H9 (cell line): Measurements from ENCODE around the gene GTF3A. TPM values are rescaled to one million over a fixed set of nuclear protein-coding genes. Genes with fewer than 3 reads are reported as not detected.

ENCODE experiments used
- DNase-seq: peaks from one replicate; pipeline ENCODE4 v3.0.0-alpha.2; 2017
- H2AFZ ChIP-seq: one replicate; pipeline ENCODE4 v1.6.1; 2013; ENCODE audit warnings: mild to moderate bottlenecking, low read length, control low read depth, moderate library complexity
- H2AK5ac ChIP-seq: 2 replicates; pipeline ENCODE4 v1.6.1; 2013; ENCODE audit warnings: low read length, control low read depth, mixed read lengths; ENCODE audit not compliant: insufficient read length
- H2BK120ac ChIP-seq: one replicate; pipeline ENCODE4 v1.6.1; 2013; ENCODE audit warnings: low read depth, mild to moderate bottlenecking, low read length, control low read depth, inconsistent platforms; ENCODE audit not compliant: poor library complexity, severe bottlenecking
- H2BK12ac ChIP-seq: 2 replicates; pipeline ENCODE4 v1.6.1; 2013; ENCODE audit warnings: low read length, control low read depth, mixed read lengths, low read depth; ENCODE audit not compliant: insufficient read length
- H2BK15ac ChIP-seq: 2 replicates; pipeline ENCODE4 v1.6.1; 2013; ENCODE audit warnings: low read depth, low read length, control low read depth
- H2BK20ac ChIP-seq: one replicate; pipeline ENCODE4 v1.6.1; 2013; ENCODE audit warnings: low read depth, mild to moderate bottlenecking, low read length, control low read depth, inconsistent platforms; ENCODE audit not compliant: poor library complexity, severe bottlenecking
- H2BK5ac ChIP-seq: 2 replicates; pipeline ENCODE4 v1.6.1; 2013; ENCODE audit warnings: low read length, control low read depth, mixed read lengths; ENCODE audit not compliant: insufficient read length
- H3K14ac ChIP-seq: 2 replicates; pipeline ENCODE4 v1.6.1; 2013; ENCODE audit warnings: low read length, control low read depth; ENCODE audit not compliant: insufficient read depth
- H3K18ac ChIP-seq: 2 replicates; pipeline ENCODE4 v1.6.1; 2013; ENCODE audit warnings: low read depth, mild to moderate bottlenecking, mixed read lengths, low read length, control low read depth; ENCODE audit not compliant: insufficient read length
- H3K23ac ChIP-seq: 2 replicates; pipeline ENCODE4 v1.6.1; 2013; ENCODE audit warnings: low read length, control low read depth, mixed read lengths, low read depth; ENCODE audit not compliant: insufficient read length
- H3K23me2 ChIP-seq: 2 replicates; pipeline ENCODE4 v1.6.1; 2013; ENCODE audit warnings: low read depth, mild to moderate bottlenecking, mixed read lengths, low read length, control low read depth; ENCODE audit not compliant: insufficient read length, poor library complexity, severe bottlenecking
- H3K27ac ChIP-seq: 2 replicates; pipeline ENCODE4 v1.5.1; 2013; ENCODE audit warnings: low read length, control low read depth, mixed read lengths, low read depth; ENCODE audit not compliant: insufficient read length
- H3K27me3 ChIP-seq: 2 replicates; pipeline ENCODE4 v1.6.1; 2013; ENCODE audit warnings: low read length, control low read depth, inconsistent platforms; ENCODE audit not compliant: insufficient read depth
- H3K4ac ChIP-seq: 2 replicates; pipeline ENCODE4 v1.6.1; 2013; ENCODE audit warnings: low read depth, mild to moderate bottlenecking, control low read depth, inconsistent platforms, low read length, moderate library complexity
- H3K4me1 ChIP-seq: 2 replicates; pipeline ENCODE4 v1.6.1; 2013; ENCODE audit warnings: low read length, control low read depth, inconsistent platforms; ENCODE audit not compliant: insufficient read depth
- H3K4me2 ChIP-seq: 2 replicates; pipeline ENCODE4 v1.6.1; 2013; ENCODE audit warnings: low read length, control low read depth, mixed read lengths; ENCODE audit not compliant: insufficient read length, insufficient read depth
- H3K56ac ChIP-seq: 2 replicates; pipeline ENCODE4 v1.6.1; 2013; ENCODE audit warnings: low read depth, mild to moderate bottlenecking, mixed read lengths, low read length, control low read depth; ENCODE audit not compliant: insufficient read length
- H3K79me1 ChIP-seq: 2 replicates; pipeline ENCODE4 v1.6.1; 2013; ENCODE audit warnings: low read depth, mild to moderate bottlenecking, moderate library complexity, low read length, control low read depth, inconsistent platforms; ENCODE audit not compliant: insufficient read depth, poor library complexity, severe bottlenecking
- H3K79me2 ChIP-seq: 2 replicates; pipeline ENCODE4 v1.6.1; 2013; ENCODE audit warnings: low read length, control low read depth, inconsistent platforms; ENCODE audit not compliant: insufficient read depth
- H3K9ac ChIP-seq: 2 replicates; pipeline ENCODE4 v1.6.1; 2013; ENCODE audit warnings: low read length, control low read depth, mixed read lengths; ENCODE audit not compliant: insufficient read length; ENCODE audit errors: extremely low read depth
- H3K9me3 ChIP-seq: one replicate; pipeline ENCODE4 v1.6.1; 2013; ENCODE audit warnings: low read depth, low read length, inconsistent platforms; ENCODE audit not compliant: control insufficient read depth
- H3T11ph ChIP-seq: one replicate; pipeline ENCODE4 v1.6.1; 2013; ENCODE audit warnings: mild to moderate bottlenecking, low read length, control low read depth, inconsistent platforms
- H4K20me1 ChIP-seq: one replicate; pipeline ENCODE4 v1.6.1; 2013; ENCODE audit not compliant: control insufficient read depth, insufficient read length, insufficient read depth
- H4K5ac ChIP-seq: 2 replicates; pipeline ENCODE4 v1.6.1; 2013; ENCODE audit warnings: low read depth, mild to moderate bottlenecking, mixed read lengths, low read length, control low read depth; ENCODE audit not compliant: insufficient read length
- H4K8ac ChIP-seq: replicated peaks from 2 replicates; pipeline ENCODE4 v1.6.1; 2013; ENCODE audit warnings: low read length, control low read depth, mixed read lengths, low read depth; ENCODE audit not compliant: insufficient read length
- H4K91ac ChIP-seq: 2 replicates; pipeline ENCODE4 v1.6.1; 2013; ENCODE audit warnings: low read depth, mild to moderate bottlenecking, moderate library complexity, mixed read lengths, low read length, control low read depth; ENCODE audit not compliant: insufficient read length
- H3K27ac Mint-ChIP-seq, 3 experiments: 2 replicates in 2 of 3; 3 replicates in 1 of 3; pipeline ENCODE4 v1.8.0; 2020 to 2021; ENCODE audit warnings: mixed read lengths in 3 of 3, mild to moderate bottlenecking in 1 of 3, moderate library complexity in 1 of 3
- H3K27me3 Mint-ChIP-seq: 2 replicates; pipeline ENCODE4 v1.8.0; 2021; ENCODE audit warnings: low read depth, mild to moderate bottlenecking, moderate library complexity, mixed read lengths
- H3K36me3 Mint-ChIP-seq, 3 experiments: 2 replicates in 2 of 3; 3 replicates in 1 of 3; pipeline ENCODE4 v1.8.0; 2020 to 2021; ENCODE audit warnings: low read depth in 3 of 3, mixed read lengths in 3 of 3; ENCODE audit not compliant: insufficient read depth in 1 of 3
- H3K4me1 Mint-ChIP-seq, 2 experiments: 2 replicates each; pipeline ENCODE4 v1.8.0; 2020; ENCODE audit warnings: mixed read lengths in 2 of 2
- H3K4me3 Mint-ChIP-seq, 2 experiments: 2 replicates in 1 of 2; 3 replicates in 1 of 2; pipeline ENCODE4 v1.8.0; 2020 to 2021; ENCODE audit warnings: mild to moderate bottlenecking in 2 of 2, mixed read lengths in 2 of 2, moderate library complexity in 1 of 2
- H3K9me3 Mint-ChIP-seq, 2 experiments: 2 replicates in 1 of 2; 3 replicates in 1 of 2; pipeline ENCODE4 v1.8.0; 2020; ENCODE audit warnings: mild to moderate bottlenecking in 2 of 2, mixed read lengths in 2 of 2, moderate library complexity in 1 of 2
- WGBS: extraction: QIAGEN DNeasy Blood & Tissue Kit; methylation state at CpG from one replicate; pipeline ENCODE4 v1.1.7; 2013; ENCODE audit warnings: missing lambda C conversion rate, low lambda C conversion rate, mixed read lengths; ENCODE audit not compliant: insufficient read length; ENCODE audit errors: extremely low coverage; 5-methylcytosine and 5-hydroxymethylcytosine counted together
- total RNA-seq: library from RNA; stranded (reverse); gene quantifications from 2 replicates; pipeline ENCODE4 v1.2.1, GENCODE V29; 2021
- TF ChIP-seq, protein P1 (sequence below): fragments of 200-600 bp; sonication (generic); conservative IDR thresholded peaks from 3 replicates; pipeline ENCODE4 v1.8.0; 2021; ENCODE audit warnings: antibody characterized with exemption, mild to moderate bottlenecking

The GTF3A gene
- total RNA-seq, 1 experiment from 2014 or later: 70.0 TPM

DNA sequence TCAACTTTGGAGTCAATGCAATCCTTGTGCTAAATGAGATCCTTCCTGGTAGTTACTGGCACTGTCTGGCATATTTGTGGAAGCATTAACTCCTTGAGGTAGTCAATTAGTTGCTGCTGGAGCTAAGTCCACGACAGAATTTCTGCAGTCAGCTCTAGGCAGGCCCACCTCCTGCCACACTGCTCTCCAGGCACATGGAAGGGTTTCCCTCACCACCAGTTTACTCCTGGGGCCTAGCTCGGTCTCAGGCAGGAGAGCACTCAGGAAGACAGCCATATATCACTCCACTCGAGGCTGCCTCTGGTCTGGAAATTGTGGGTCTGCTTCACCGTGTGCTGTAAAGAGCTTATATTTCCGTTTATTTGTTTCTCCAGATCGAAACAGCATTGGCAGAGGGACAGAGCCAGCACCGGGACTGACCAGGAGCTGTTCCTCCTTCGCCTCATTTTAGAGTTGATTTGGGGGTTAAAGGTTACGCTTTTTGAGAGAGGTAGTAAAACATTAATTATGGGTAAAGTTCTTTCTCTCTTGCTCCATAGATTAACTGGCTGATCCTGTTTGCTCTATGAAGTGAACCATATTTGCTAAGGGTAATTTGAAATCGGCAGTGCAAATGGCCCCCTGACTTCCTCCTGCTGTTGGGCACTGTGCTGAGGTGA lies 20.6 kb upstream of the GTF3A start:
- Histone ChIP-seq H3K4me2 (no peak overlapping the region), H3K56ac (no peak overlapping the region), H2AK5ac (no peak overlapping the region), H3K79me2 (no peaks in the 10 kb centered on the region), H3K4me1 (peaks cover 9% of the 10 kb centered on the region; the same call in 1 of the 2 replicates), H3K4ac (no peak overlapping the region), H3K27me3 (no peaks in the 10 kb centered on the region), H3K79me1 (no peaks in the 10 kb centered on the region), H3K18ac (no peak overlapping the region), H4K20me1 (no peaks in the 10 kb centered on the region), H3K9ac (no peak overlapping the region), H2AFZ (no peak overlapping the region), H3K14ac (no peak overlapping the region), H4K5ac (no peak overlapping the region), H2BK20ac (no peak overlapping the region), H3K9me3 (no peaks in the 10 kb centered on the region), H2BK15ac (no peak overlapping the region), H2BK12ac (no peak overlapping the region), H4K91ac (no peak overlapping the region), H3K23me2 (no peaks in the 10 kb centered on the region), H2BK120ac (no peak overlapping the region), H4K8ac (no peak overlapping the region), H3K23ac (no peak overlapping the region), H3K27ac (no peak overlapping the region), H2BK5ac (no peak overlapping the region), H3T11ph (no peak overlapping the region)
- no peak for DNase-seq
- Mint-ChIP-seq H3K27ac (peak overlapping the region in 1 of 3 experiments; percentile 78; a peak in 3 of 7 replicates), H3K27me3 (peaks cover 1% of the 10 kb centered on the region; the same call in 1 of the 2 replicates), H3K36me3 (no peaks in the 10 kb centered on the region), H3K9me3 (no peaks in the 10 kb centered on the region), H3K4me3 (no peak overlapping the region), H3K4me1 (peaks cover 14 to 15% of the 10 kb centered on the region in 2 experiments)
- no CpG with 5 or more reads among the region's 10 CpGs for WGBS
- TF ChIP-seq, protein P1, sequence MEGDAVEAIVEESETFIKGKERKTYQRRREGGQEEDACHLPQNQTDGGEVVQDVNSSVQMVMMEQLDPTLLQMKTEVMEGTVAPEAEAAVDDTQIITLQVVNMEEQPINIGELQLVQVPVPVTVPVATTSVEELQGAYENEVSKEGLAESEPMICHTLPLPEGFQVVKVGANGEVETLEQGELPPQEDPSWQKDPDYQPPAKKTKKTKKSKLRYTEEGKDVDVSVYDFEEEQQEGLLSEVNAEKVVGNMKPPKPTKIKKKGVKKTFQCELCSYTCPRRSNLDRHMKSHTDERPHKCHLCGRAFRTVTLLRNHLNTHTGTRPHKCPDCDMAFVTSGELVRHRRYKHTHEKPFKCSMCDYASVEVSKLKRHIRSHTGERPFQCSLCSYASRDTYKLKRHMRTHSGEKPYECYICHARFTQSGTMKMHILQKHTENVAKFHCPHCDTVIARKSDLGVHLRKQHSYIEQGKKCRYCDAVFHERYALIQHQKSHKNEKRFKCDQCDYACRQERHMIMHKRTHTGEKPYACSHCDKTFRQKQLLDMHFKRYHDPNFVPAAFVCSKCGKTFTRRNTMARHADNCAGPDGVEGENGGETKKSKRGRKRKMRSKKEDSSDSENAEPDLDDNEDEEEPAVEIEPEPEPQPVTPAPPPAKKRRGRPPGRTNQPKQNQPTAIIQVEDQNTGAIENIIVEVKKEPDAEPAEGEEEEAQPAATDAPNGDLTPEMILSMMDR: no peak
